GM11168 (cell line): ENCODE measurements around the gene CDC27.
"Not testable (repeated sequence)": the region's sequence is repeated elsewhere in the genome, so short reads cannot be mapped to it uniquely, and the experiment has no call there.

ENCODE experiments used
- in situ Hi-C: fragments of 300-500 bp; cut with MboI; formaldehyde crosslinking; loops from one replicate; pipeline ENCODE4 v1.12.0; 2022; ENCODE audit warnings: low sequenced_read_pairs; ENCODE audit not compliant: unreplicated experiment

CDC27 gene

DNA sequence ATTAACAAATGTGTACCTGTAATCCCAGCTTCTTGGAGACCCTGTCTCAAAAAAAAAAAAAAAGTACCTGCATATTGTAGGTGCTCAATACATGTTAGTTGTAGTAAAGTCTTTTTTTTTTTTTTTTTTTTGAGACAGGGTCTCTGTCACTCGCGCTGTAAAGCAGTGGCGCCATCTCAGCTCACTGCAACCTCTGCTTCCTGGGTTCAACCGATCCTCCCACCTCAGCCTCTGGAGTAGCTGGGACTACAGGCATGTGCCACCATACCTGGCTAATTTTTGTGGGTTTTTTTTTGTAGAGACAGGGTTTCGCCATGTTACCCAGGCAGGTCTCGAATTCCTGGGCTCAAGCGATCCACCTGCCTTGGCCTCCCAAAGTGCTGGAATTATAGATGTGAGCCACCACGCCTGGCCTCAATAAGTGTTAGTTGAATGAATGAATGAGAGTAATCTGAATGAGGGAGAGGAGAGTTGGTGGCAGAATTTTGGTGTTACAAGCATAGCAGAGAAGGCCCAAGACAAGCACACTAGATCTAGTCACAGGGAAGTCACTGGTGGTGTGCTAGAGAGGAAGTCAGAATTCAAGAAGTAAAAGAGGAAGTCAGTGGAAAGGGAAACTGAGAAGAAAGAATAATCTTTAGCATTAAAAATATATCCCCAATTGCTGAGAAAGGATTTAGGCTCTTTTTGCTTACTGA is 10.7 kb upstream of the CDC27 start:
- in situ Hi-C loops, result no loop called here

DNA sequence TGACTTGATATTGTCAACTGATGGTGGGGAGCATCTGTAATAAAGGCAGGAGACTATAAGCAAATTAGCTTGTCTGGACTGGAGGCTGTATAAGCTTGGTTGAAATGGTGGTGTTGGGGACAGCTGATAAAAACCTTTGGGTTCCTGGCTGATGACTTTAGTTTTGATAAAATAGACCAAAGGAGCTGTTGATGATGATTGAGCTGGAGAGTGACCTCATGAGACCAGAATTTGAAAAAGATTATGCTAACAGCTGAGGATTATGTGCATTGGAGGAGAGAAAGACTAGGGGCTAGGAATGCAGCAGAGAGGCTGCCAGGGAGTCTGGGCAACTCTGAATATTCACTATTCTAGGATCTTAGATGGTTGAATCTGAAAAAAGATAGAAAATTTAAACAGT is 8.7 kb upstream of the CDC27 start:
- in situ Hi-C loops, result no loop called here

DNA sequence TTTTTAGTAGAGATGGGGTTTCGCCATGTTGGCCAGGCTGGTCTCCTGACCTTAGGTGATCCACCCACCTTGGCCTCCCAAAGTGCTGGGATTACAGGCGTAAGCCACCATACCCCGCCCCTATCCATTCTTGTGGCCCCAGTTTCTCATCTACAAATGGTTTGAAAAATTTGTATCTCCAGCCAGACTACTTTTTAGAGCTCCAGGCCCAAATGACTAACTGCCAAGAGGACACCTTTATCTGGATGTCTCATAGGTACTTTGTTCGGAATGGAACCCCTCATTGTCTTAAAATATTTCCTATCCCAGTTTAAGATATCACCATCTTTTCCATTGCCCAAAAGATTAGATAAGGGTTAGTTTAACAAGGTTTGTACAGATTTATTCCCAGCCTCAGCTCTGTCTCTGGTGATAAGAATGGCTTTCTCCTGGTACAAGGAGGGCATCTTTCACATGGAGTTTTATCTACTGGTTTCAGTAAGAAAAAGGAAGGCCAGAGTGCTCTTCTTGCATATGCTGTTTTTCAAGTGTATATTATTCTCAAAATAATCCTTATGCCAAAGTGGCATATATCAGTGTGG is 4.9 kb upstream of the CDC27 start:
- in situ Hi-C loops, result no loop called here

DNA sequence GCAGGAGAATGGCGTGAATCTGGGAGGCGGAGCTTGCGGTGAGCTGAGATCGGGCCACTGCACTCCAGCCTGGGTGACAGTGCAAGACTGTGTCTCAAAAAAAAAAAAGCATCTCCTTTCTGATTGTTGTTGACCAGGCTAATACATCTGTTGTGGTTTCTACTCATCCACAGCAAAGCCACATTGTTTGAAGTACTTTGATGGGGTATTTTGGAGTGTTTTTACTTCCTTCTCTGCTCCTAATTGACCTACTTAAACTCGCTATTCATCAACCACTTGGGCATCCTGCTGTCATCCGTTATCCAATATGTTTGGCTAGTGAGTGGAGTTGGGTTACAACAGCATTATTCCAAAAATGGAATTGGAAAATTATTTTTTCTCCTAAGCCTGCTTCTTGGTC is 3.5 kb upstream of the CDC27 start:
- in situ Hi-C loops, result no loop called here

DNA sequence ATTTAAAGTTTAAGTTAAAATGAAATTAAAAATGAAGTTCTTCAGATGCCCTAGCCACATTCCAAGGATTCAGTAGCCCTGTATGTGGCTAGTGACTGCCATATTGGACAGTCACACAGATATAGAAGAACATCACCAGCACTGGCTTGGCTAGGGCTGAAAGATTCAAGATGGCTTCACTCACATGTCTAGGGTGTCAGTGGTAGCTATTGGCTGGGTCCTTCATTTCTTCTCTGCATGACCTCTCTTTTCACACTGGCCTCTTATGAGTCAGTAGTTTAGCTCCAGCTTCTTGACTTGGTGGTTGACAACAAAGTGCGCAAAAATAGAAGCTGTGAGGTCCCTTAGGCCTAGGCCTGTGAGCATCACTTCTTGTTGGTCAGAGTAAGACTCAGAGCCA is 1.7 kb upstream of the CDC27 start:
- in situ Hi-C loops, result no loop called here

DNA sequence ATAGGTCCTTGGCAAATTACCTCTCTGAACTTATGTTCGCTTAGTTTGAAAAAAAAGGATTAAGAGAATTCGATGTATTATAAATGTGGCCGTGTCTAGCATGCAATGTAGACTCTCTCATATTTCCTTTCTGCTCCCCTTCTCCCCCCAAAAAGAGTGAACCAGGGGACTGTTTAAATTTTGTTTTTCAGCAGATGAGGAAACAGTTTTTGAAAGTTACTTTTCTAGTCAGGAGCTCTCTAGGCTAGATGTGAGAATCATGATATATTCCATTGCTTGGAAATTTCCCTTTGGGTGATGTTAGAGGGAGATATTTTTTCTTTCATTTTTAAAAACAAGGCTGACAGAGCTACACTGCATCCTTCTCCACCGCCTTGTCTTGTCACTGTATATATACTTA is 1.1 kb upstream of the CDC27 start:
- in situ Hi-C loops, result no loop called here

DNA sequence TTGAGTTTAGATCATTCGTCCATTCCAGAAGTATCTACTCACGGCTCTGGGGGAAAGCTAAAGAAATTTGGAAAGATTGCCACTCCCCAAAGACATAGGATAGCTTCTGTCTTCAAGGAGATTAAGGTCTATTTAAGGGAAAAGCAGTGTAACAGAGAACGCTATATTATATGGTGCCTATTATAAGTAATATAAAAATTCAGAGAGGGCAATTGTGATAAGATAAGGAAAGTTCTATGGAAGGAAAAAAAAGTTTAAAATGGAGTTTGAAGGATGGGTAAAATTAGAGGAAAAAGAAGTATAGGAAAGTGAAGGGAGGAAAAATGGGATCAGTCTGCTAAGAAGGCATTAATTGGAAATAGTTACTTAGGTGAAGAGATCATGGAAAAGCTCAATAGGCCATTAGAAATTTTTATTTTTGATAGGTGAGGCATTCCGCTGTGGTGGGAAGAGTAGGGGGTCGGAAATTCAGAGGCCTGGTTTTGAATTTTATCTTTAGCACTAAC is 690 bp upstream of the CDC27 start:
- in situ Hi-C loops, result no loop called here

DNA sequence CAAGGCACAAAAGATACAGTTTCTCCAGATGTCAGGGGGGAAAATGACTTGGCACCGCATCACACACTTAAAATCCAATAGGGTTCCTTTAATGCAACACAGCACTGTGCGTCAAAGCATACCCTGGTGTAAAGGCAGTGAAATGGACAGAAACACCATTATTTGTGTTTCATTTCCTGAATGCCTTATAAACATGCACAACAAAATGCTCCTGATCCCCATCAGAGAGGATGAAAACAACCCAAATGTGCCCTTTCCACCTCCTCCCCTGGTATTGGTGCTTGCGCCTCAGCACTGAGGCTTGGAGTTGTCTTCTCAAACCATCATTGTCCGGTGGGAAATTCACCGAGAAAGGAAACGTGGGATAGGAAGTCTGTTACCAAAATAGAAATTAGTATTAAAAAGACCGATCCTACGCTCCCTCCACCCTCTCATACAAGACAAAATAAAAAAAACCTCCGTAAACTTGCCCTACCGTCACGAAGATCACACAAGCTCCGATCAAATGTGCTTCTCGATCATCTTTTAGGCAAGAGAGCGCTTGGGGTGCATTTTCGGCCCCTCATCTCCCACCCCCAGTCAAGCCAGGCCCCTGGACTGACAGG is 722 bp downstream of the CDC27 start:
- in situ Hi-C loops, result no loop called here

DNA sequence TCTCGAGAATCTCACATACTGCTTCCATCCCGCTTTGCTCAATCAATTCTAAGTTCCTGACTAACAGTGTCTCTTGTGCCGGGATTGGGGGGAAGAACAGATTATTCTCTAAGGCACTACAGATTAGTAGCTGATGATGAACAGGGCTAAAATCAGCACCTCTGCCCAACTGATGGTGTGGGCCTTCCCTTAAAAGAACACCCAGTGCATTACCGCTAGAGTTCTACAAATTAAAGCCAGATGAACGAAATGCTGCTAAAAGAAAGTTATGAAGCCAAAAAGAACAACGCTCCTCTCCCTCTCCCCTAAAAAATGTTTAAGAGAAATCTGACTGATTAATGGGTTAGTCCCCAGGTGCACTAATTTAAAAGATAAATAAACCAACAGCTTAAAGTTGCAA is 4.4 kb downstream of the CDC27 start:
- in situ Hi-C loops, result no loop called here

DNA sequence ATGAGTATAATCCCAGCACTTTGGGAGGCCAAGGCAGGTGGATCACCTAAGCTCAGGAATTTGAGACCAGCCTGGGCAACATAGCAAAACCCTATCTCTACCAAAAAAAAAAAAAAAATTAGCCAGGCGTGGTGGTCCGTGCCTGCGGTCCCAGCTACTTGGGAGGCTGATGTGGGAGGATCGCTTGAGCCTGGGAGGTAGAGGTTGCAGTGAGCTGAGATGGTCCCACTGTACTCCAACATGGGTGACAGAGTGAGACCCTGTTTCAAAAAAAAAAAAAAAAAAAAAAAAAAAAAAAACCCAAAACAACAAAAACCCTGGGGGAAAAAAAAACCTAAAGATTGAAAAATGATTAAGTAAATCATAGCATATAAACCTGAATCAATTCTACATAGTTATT is 8.1 kb downstream of the CDC27 start:
- in situ Hi-C loops, result not testable (repeated sequence)

DNA sequence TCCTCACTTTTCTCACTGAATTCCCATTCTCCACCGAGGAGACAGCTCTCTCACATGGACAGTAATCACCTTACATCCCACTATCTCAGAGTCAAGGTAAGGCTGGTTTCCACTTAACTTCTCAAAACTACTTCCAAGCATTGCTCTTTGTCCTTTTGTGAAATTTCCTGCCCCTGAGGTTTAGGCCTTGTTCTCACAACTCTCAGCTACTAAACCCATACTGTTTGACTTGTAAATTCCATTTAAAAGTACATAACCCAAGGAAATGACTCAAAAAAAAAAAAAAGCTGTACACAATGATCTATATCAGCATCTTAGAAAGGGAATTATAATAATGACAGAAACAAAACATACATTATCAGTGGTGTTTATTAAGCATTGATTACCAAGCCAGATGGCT is 8.8 kb downstream of the CDC27 start:
- in situ Hi-C loops, result no loop called here

DNA sequence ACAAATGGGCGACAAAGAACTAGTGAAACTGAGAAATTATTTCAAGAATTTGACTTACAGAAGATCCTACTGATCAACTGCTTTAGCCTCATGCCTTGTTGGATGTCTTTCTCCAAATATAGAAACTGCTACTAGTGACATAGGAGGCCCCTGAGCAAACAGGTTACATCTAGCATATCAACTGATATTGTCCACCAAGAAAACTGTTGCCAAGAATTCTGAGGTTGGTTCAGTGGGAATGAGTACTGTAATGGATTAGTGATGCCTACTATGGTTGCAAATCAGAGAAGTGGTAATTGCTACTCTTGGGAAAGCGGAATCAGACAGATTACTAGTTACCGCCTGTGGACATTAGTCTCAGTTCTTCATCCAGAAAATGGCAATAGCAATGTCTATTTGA is 10.0 kb downstream of the CDC27 start:
- in situ Hi-C loops, result no loop called here

DNA sequence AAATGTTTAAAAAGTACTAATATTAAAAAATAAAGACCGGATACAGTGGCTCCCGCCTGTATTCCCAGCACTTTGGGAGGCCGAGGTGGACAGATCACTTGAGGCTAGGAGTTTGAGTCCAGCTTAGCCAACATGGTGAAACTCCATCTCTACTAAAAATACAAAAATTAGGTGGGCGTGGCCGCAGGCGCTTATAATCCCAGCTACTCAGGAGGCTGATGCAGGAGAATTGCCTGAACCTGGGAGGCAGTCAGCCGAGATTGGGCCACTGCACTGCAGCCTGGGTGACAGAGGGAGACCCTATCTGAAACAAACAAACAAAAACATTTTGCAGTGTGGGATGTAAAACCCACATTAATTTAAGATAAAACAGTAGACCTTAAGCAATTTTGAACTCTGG is 11.8 kb downstream of the CDC27 start:
- in situ Hi-C loops, result no loop called here

DNA sequence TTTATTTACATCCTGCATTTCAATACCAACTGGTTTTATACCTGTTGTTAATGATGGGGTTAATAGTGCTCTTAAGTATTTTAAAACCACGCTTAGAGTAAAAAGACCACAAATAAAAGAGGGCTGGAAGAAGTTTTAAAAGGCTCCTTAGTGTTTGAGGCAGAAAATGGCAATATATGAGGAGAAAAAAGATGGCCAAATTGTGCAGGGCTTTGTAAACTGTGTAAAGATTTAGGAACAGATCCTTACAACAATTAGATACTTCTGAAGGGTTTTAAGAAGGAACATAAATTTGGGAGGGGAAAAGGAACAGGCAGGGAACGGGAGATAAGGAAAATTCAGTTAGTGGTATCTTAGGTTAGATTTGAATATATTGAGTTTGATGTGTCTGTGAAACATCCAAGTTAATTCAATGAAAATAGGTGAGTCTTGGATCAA is 12.7 kb downstream of the CDC27 start:
- in situ Hi-C loops, result no loop called here

DNA sequence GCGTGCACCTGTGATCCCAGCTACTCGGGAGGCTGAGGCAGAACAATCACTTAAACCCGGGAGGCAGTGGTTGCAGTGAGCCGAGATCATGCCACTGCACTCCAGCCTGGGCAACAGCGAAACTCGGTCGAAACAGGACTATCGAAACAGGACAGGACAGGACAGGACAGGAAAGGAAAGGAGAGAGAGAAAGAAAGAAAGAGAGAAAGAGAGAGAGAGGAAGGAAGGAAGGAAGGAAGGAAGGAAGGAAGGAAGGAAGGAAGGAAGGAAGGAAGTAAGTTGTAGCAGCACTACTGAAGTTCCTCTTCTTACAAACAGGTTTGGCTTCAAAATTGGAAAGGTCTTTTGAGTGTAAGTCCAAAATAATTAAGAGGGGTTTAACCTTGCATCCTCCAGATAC is 14.3 kb downstream of the CDC27 start:
- in situ Hi-C loops, result not testable (repeated sequence)

DNA sequence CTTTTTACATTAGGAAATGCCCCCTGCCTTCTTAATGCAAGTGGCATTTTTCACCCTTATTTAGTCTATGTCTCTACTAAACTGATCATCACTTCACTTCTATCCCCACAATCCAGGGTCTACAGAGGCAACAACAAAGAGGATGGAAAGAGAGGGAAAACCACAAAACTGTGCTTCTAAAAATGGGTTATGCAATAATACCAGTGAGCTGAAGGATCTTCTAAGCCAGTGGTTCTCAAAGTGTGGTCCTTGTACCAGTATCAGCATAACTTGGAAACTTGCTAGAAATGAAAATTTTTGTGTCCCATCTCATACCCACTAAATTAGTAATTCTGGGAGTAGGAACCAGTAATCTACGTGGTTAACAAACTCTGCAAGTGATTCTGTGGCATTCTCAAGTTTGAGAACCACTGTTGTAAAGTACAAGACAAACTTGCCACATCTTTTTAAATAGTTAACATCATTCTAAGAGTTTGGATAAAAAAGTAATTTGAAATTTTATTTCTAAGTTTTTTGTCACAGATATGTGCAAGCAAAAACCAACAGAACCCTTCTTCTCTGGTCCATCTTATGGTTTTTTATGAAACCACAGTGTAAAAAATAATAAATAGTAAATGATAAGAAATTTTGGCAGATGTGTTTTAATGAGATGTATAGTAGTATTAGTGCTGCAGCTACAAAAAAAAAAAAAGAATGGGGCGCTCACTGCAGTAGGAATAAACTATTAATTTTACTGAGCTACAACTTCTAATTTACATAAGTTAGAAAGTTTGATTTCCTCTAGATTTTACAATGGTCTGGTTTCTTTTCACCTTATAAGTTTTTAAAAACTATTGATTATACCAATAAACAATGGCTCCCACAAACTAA is 16.2 kb downstream of the CDC27 start:
- in situ Hi-C loops, result no loop called here

DNA sequence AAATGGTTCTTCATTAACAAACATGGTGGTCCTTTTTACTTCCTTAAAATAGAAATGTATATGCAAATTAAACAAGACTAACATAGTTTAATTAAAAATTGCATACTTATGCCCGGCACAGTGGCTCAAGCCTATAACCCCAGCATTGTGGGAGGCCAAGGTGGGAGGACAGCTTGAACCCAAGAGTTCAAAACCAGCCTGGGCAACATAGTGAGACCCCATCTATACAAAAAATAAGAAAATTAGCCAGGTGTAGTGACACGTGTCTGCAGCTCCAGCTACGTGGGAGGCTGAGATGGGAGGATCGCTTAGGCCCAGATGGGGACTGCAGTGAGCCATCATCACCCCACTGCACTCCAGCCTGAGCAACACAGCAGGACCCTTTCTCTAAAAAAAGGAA is 18.4 kb downstream of the CDC27 start:
- in situ Hi-C loops, result no loop called here

DNA sequence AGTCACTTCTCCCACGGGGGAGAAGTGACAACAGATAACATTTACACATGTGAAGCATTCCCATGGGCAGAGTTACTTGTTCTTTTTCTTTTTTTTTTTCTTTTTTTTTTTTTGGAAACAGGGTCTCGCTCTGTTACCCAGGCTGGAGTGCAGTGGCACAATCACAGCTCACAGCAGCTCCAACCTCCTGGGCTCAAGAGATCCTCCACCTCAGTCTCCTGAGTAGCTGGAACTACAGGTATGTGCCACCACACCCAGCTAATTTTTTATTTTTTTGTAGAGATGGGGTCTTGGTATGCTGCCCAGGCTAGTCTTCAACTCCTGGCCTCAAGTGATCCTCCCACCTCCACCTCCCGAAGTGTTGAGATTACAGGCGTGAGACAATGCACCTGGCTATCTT is 20.2 kb downstream of the CDC27 start:
- in situ Hi-C loops, result not testable (repeated sequence)

DNA sequence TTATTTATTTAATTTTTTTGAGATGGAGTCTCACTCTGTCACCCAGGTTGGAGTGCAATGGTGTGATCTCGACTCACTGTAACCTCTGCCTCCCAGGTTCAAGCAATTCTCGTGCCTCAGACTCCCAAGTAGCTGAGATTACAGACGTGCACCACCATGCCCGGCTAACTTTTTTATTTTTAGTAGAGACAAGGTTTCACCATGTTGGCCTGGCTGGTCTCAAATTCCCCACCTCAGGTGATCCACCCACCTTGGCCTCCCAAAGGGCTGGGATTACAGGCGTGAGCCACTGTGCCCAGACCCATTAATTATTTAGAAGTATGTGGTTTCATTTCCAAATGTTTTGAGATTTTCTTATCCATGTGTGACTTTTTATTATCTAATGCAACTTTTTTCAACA is 22.2 kb downstream of the CDC27 start:
- in situ Hi-C loops, result not testable (repeated sequence)

DNA sequence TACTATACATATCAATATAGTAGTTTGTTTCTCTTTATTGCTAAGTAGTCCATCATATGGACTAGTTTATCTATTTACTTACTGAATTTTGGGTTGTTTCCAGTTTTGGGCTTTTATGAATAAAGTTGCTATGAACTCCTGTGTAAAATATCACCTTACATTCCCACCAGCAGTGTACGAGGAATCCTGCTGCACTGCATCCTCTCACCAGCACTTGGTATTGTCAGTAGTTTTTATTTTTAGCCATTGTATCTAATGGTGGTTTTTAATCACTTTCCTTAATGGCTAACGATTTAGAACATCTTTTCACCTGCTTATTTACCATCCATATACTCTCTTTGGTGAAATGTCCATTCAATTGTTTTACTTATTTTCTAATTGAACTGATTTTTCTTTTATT is 24.0 kb downstream of the CDC27 start:
- in situ Hi-C loops, result no loop called here

DNA sequence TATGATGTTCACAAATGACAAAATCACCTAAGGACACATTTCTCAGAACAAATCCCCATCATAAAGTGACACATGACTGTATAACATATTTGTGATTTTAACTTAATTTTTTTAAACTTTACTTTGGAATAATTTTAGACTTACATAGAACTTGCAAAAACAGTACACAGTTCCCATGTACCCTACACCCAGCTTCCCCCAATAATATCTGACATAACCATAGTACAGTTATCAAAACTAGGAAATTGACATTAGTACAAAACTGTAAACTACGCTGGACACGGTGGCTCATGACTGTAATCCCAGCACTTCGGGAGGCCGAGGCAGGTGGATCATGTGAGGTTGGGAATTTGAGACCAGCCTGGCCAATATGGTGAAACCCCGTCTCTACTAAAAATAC is 24.8 kb downstream of the CDC27 start:
- in situ Hi-C loops, result no loop called here
